ENCODE results near the gene MAN2B2. TPM values are rescaled to one million over a fixed set of nuclear protein-coding genes. Genes with fewer than 3 reads are reported as not detected.
A peak's percentile ranks its signal among the peaks of the same experiment; 100 is the strongest.

MAN2B2 gene
- total RNA-seq, 1 donor from 2014 or later: 17.7 TPM

DNA sequence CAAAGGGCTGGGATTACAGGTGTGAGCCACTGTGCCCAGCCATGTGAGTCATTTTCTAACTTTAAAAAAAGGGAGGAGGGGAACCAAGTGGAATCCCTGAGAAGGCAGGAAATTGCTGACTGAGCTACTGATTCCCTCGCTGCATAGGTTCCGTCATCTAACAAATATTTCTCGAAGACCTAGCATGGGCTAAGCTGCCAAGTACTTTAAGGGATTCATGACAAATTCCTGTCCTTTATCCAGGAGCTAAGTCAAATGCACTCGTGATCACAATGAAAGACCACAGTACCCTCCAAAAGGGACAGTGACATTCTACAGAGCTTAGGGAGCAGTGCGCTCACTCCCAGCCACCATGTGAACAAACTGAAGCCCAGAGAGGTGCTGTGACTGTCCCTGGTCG is 33.2 kb upstream of the MAN2B2 start:
- intact Hi-C loops (cut with micrococcal nuclease): no loop called here
- DNase-seq (no peak), ATAC-seq (no peak)

- intact Hi-C loops (cut with micrococcal nuclease): no loop called here
Measured at GRCh38 chr4:6542951-6543350, 32.0 kb upstream of the MAN2B2 start.

GRCh38 chr4:6546091-6546490 is 28.9 kb upstream of the MAN2B2 start:
- ATAC-seq: no peak
- no peak for DNase-seq
- intact Hi-C loops (cut with micrococcal nuclease): no loop called here

More at GRCh38 chr4:6542951-6543350, 32.0 kb upstream of the MAN2B2 start:
- DNase-seq (no peak), ATAC-seq (no peak)

DNA sequence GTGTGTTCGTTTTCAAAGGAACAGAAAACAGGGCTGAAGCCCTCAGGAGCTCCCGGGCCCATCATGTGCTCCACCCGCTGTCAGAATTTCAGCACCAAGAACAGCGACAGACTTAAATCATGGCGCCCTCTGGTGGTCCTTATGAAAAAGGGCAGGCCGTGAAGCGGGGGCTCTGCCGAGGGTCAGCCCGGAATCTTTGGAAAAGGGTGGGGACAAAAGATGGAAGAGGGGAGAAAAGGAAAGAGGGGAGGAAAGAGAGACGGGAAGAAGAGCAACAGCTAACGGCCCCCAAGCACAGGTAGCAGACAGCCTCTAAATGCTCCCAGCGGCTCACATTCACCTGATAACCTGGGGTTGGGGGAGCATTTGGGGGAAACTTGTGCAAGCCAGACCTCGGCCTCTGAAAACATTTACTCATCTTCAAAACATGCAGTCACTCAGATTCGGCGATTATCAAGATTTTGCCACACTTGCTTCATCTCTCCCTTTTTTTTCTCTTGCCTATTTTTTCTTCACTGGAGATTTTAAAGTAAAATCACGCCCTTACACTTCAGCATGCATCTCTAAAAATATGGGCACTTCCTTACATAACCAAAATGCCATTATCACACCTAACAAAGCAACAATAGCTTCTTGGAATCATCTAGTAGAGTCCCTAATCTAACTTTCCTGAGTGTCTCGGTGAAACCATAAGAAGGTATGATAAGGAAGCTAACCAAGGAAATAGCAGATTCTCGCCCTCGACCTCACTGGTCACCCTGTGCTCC is 28.1 kb upstream of the MAN2B2 start:
- intact Hi-C loops (cut with micrococcal nuclease): no loop called here
- ATAC-seq (peak; percentile 30), DNase-seq (peak; percentile 44)

GRCh38 chr4:6548201-6548881 is 26.6 kb upstream of the MAN2B2 start:
- peak; percentile 53 for DNase-seq
- peak; percentile 72 for ATAC-seq
- intact Hi-C loops (cut with micrococcal nuclease): no loop called here

GRCh38 chr4:6548882-6549230 is 26.1 kb upstream of the MAN2B2 start:
- DNase-seq: no peak
- intact Hi-C loops (cut with micrococcal nuclease): no loop called here
- ATAC-seq: no peak

DNA sequence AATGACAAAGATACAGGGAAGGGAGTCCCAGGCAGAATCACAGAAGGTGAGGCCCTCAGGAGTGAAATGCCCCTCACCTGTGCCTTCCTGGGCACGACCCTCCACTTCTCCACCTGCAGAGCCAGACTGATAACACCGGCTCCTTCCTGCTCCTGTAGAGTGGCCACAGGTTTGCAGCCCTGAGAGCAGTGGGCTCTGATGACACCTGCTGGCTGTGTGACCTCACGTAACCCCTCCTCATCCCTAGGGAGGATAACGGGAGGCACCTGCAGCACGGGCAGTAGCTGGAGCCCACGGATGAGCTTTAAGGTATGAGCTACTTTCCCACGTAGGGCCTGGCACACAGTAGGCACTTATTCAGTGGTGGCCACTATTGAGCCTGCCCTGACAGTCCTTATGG is 25.5 kb upstream of the MAN2B2 start:
- intact Hi-C loops (cut with micrococcal nuclease): no loop called here
- ATAC-seq: peak; percentile 3
- DNase-seq: no peak

GRCh38 chr4:6549890-6550620 is 24.9 kb upstream of the MAN2B2 start:
- ATAC-seq: peak; percentile 95

DNA sequence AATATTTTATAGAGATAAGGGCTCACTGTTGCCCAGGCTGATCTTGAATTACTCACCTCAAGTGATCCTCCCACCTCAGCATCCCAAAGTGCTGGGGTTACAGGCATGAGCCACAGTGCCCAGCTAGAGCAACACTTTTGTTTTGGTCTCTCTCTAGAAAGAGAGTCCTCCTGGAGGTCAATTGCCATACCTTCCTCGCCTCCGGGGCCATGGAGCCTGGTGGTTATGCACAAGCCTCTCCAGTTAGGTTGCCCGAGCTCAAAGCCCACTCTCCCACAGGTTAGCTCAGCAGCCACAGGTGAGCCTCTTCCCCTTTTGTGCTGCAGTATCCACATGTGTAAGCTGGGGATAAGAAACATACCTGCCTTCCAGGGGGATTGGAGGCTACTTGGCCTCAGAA is 24.2 kb upstream of the MAN2B2 start:
- ATAC-seq (no peak), DNase-seq (no peak)
- intact Hi-C loops (cut with micrococcal nuclease): no loop called here

More at GRCh38 chr4:6549890-6550620, 24.9 kb upstream of the MAN2B2 start:
- intact Hi-C loops (cut with micrococcal nuclease): no loop called here
- peak; percentile 66 for DNase-seq

DNA sequence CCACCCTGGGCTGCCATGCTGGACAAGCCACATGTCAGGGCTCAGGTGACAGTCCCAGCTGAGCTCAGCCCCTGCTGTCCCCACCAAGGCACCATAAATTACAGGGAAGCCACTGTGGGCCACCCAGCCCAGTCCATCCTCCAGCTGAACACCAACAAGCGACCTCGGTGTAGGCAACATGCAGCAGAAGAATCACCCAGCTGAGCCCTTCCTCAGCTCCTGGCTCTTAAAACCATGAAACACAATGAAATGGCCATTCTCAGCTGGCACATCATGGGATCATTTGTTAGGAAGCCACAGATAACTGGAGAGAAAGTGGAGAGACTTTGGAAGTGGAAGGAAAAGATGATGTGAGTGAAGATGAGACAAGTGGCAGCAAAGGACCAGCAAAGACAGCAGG is 23.3 kb upstream of the MAN2B2 start:
- no peak for DNase-seq
- intact Hi-C loops (cut with micrococcal nuclease): no loop called here

DNA sequence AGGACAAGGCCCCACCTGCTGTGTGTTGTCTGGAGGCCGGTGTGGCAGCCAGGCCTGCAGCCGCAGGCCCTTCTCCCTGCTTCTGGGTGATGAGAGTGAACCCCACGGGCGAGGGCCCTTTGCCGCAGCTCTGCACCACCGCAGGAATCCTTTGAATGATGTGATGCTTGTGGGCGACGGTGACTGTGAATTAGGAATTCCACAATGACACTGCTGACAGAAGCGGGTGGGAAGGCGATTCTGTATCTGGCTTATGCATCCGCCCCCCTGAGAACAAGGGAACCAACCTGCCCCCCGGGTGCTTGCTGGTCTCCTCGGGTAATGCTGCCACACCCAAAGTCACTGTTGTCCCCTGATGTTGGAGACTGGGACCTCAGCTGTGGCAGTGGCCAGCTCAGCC is 19.5 kb upstream of the MAN2B2 start:
- DNase-seq (no peak), ATAC-seq (no peak)
- intact Hi-C loops (cut with micrococcal nuclease): no loop called here

More for the DNA sequence above, 23.3 kb upstream of the MAN2B2 start:
- ATAC-seq: no peak

GRCh38 chr4:6556263-6556662 is 18.7 kb upstream of the MAN2B2 start:
- no peak for ATAC-seq
- DNase-seq: no peak
- intact Hi-C loops (cut with micrococcal nuclease): no loop called here

GRCh38 chr4:6557185-6557584 is 17.8 kb upstream of the MAN2B2 start:
- no peak for DNase-seq
- intact Hi-C loops (cut with micrococcal nuclease): no loop called here

DNA sequence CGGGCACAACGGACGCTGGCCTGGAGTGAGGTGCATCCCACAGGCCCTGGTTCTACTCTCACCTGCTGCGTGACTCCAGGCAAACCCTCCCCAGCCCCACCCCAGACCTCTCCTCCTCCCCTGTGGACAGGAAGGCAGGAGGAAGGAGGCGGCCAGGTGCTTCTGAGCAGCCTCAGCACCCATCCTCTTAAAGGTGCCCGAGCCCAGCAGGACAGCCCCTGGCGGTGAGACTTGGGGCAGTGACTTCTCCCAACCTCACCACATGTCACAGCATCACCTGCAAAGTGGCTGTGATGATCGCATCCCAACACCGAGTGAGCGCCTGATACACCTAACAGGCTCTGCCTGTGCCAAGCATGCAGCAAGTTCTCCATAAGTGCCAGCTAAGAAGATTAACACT is 17.1 kb upstream of the MAN2B2 start:
- intact Hi-C loops (cut with micrococcal nuclease): no loop called here
- ATAC-seq (no peak), DNase-seq (no peak)

More at GRCh38 chr4:6557185-6557584, 17.8 kb upstream of the MAN2B2 start:
- no peak for ATAC-seq

DNA sequence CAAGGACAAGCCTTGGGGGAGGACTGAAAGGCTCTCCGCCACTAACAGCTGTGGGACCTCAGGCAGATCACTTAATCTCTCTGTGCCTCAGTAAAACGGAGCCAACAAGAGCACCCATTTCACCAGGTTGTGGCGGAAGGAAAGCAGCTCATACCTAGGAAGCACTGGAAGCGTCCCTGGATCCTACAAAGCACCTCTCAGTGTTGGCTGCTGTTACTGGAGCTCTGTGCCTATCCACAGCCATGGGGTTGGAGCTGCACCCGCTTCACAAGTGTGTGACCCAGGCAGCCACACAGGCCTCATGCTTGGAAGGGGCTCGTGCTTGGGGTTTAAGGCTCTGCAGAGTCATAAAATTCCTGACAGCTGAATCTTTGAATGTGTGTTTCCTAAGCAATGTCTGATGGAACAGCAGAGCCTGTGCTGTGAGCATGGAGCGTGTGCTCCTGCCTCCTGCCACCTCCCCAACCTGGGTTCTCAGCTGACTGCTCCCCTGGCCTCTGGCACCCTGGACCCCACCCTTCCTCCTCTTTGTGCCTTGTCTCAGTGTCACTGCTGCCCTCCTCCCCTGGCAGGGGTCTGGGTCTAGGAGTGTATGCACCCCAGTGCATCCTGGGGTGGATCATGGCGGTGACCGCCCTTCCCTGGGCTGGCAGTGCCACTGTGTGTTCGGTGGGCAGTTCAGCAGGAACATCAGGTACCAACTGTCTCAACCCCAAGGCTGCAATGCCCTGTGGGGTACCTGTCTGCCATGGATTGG is 14.4 kb upstream of the MAN2B2 start:
- no peak for ATAC-seq
- intact Hi-C loops (cut with micrococcal nuclease): no loop called here
- no peak for DNase-seq

DNA sequence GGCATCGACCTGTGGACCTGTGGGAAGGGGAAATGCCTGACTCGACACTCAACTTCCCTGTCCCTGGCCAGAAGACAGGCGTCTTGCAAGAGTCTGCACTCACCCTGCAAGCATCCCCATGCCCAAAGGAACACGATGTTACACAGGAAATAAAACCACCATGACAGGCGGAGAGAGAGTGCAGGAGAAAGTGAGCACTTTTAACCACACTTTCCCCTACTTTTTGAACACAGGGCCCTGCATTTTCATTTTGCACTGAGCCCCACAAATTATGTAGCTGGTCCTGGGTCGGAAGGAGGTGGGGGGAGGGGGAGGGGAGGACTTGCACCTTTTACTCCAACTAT is 13.8 kb upstream of the MAN2B2 start:
- no peak for DNase-seq

GRCh38 chr4:6561706-6562371 is 13.2 kb upstream of the MAN2B2 start:
- intact Hi-C loops (cut with micrococcal nuclease): no loop called here
- no peak for ATAC-seq
- no peak for DNase-seq

More for the DNA sequence above, 13.8 kb upstream of the MAN2B2 start:
- intact Hi-C loops (cut with micrococcal nuclease): no loop called here
- ATAC-seq: no peak

GRCh38 chr4:6562931-6563901 is 11.8 kb upstream of the MAN2B2 start:
- peak; percentile 68 for ATAC-seq
- DNase-seq: peak; percentile 35
- intact Hi-C loops (cut with micrococcal nuclease): no loop called here
